Hematopoietic multipotent progenitor cell (in vitro differentiated cells): ENCODE results near the gene MBOAT7. TPM values are rescaled to one million over a fixed set of nuclear protein-coding genes. Genes with fewer than 3 reads are reported as not detected.

ENCODE experiments used
- total RNA-seq: library from RNA; depleted of rRNA; stranded (reverse); fragments of >200 nt; gene quantifications from one replicate; pipeline ENCODE4 v1.2.3, GENCODE V29; 2012

Gene MBOAT7
- total RNA-seq, 1 donor = 270 TPM

Other genes with a start within 250 kb of the MBOAT7 start
- gene CACNG8, start 226.6 kb downstream of the MBOAT7 start, total RNA-seq = under 0.01 TPM
- 0.27 TPM for gene CACNG6, start 197.9 kb downstream of the MBOAT7 start, total RNA-seq
- gene VSTM1, start 125.7 kb downstream of the MBOAT7 start, total RNA-seq = 2.2 TPM
- not detected for gene TARM1, start 108.2 kb downstream of the MBOAT7 start, total RNA-seq
- 0.54 TPM for gene OSCAR, start 88.8 kb downstream of the MBOAT7 start, total RNA-seq
- 18.9 TPM for gene NDUFA3, start 86.7 kb downstream of the MBOAT7 start, total RNA-seq
- gene TFPT, start 73.9 kb downstream of the MBOAT7 start, total RNA-seq = 14.3 TPM
- 77.0 TPM for gene PRPF31, start 73.8 kb downstream of the MBOAT7 start, total RNA-seq
- 20.2 TPM for gene CNOT3, start 51.8 kb downstream of the MBOAT7 start, total RNA-seq
- 4.8 TPM for gene LENG1, start 29.9 kb downstream of the MBOAT7 start, total RNA-seq
- gene TMC4, start 16.4 kb downstream of the MBOAT7 start, total RNA-seq = under 0.01 TPM
- 80.0 TPM for gene TSEN34, start 1.7 kb upstream of the MBOAT7 start, total RNA-seq
- gene RPS9, start 11.3 kb upstream of the MBOAT7 start, total RNA-seq = 4,994 TPM
- 1.1 TPM for gene LILRB3, start 33.4 kb upstream of the MBOAT7 start, total RNA-seq
- gene LILRA6, start 53.2 kb upstream of the MBOAT7 start, total RNA-seq = 0.27 TPM
- gene LILRB5, start 67.7 kb upstream of the MBOAT7 start, total RNA-seq = under 0.01 TPM
- gene LILRB2, start 91.5 kb upstream of the MBOAT7 start, total RNA-seq = 3.8 TPM
- gene LILRA5, start 123.6 kb upstream of the MBOAT7 start, total RNA-seq = 3.8 TPM
- gene LILRA4, start 149.6 kb upstream of the MBOAT7 start, total RNA-seq = 0.27 TPM
- gene LAIR1, start 175.4 kb upstream of the MBOAT7 start, total RNA-seq = 166 TPM
- gene TTYH1, start 225.9 kb upstream of the MBOAT7 start, total RNA-seq = 0.81 TPM